PC-3 (cell line): Measurements from ENCODE around the gene C15orf39. TPM values are rescaled to one million over a fixed set of nuclear protein-coding genes. Genes with fewer than 3 reads are reported as not detected.

Source experiments
- ATAC-seq: fragments of 200-7000 bp; cut with Tn5 transposase; 2 replicates; pipeline ENCODE4 v1.9.1; 2020; ENCODE audit warnings: mild to moderate bottlenecking, moderate library complexity
- BruUV-seq: library from RNA; stranded (reverse); fragments of 400-500 nt; replicated peaks from 2 replicates; lab custom pipeline; 2021; lab: Mats Ljungman, UMichigan
- CTCF ChIA-PET: fragments of 300-600 bp; sonication (Branson Sonifier 250); formaldehyde crosslinking; loops from one replicate; lab custom pipeline; 2022; ENCODE audit warnings: antibody characterized with exemption; lab: Charles Lee
- POLR2A ChIA-PET: fragments of 300-600 bp; sonication (Branson Sonifier 250); formaldehyde crosslinking; loops from one replicate; lab custom pipeline; 2022; ENCODE audit warnings: antibody characterized with exemption; ENCODE audit not compliant: unreplicated experiment; lab: Charles Lee
- DNase-seq: peaks from one replicate; pipeline ENCODE4 v3.0.0-alpha.2; 2015
- H2AFZ ChIP-seq: fragments of 300-600 bp; sonication (generic); 2 replicates; pipeline ENCODE4 v1.6.0; 2016; ENCODE audit warnings: antibody characterized with exemption, low read length
- H3F3A ChIP-seq: fragments of 300-600 bp; sonication (generic); one replicate; pipeline ENCODE4 v1.6.0; 2017; ENCODE audit warnings: antibody characterized with exemption, low read length, control low read depth, mild to moderate bottlenecking; ENCODE audit not compliant: unreplicated experiment
- H3K27ac ChIP-seq: fragments of 300-600 bp; sonication (generic); 2 replicates; pipeline ENCODE4 v1.5.1; 2016; ENCODE audit warnings: mild to moderate bottlenecking, low read length
- H3K27me3 ChIP-seq: fragments of 300-600 bp; sonication (generic); 2 replicates; pipeline ENCODE4 v1.6.1; 2016; ENCODE audit warnings: low read length, mixed read lengths
- H3K36me3 ChIP-seq: fragments of 300-600 bp; sonication (generic); 2 replicates; pipeline ENCODE4 v1.6.1; 2016; ENCODE audit warnings: low read depth, mixed run types, low read length, mixed read lengths
- H3K4me1 ChIP-seq: fragments of 300-600 bp; sonication (generic); 2 replicates; pipeline ENCODE4 v1.5.1; 2016; ENCODE audit warnings: low read length; ENCODE audit not compliant: insufficient read depth
- H3K4me2 ChIP-seq: fragments of 300-600 bp; sonication (generic); 2 replicates; pipeline ENCODE4 v1.6.0; 2016; ENCODE audit warnings: low read length
- H3K4me3 ChIP-seq: fragments of 300-600 bp; sonication (generic); 2 replicates; pipeline ENCODE4 v1.5.1; 2016; ENCODE audit warnings: mild to moderate bottlenecking, low read length, mixed read lengths
- H3K79me2 ChIP-seq: fragments of 300-600 bp; sonication (generic); 2 replicates; pipeline ENCODE4 v1.6.1; 2017; ENCODE audit warnings: low read length, mixed read lengths
- H3K9ac ChIP-seq: fragments of 300-600 bp; sonication (generic); 2 replicates; pipeline ENCODE4 v1.6.0; 2016; ENCODE audit warnings: mild to moderate bottlenecking, low read length
- H3K9me2 ChIP-seq: fragments of 300-600 bp; sonication (generic); replicated peaks from 2 replicates; pipeline ENCODE4 v1.6.1; 2016; ENCODE audit warnings: mixed run types, low read length, mixed read lengths
- H3K9me3 ChIP-seq: fragments of 300-600 bp; sonication (generic); 2 replicates; pipeline ENCODE4 v1.6.1; 2016; ENCODE audit warnings: low read length, mixed read lengths
- H4K20me1 ChIP-seq: fragments of 300-600 bp; sonication (generic); 2 replicates; pipeline ENCODE4 v1.6.1; 2016; ENCODE audit warnings: low read length, mixed read lengths
- EZH2 ChIP-seq: fragments of 300-600 bp; sonication (generic); IDR thresholded peaks from one replicate; pipeline ENCODE4 v1.6.1; 2017; ENCODE audit warnings: antibody characterized with exemption, mild to moderate bottlenecking, low read length; ENCODE audit not compliant: unreplicated experiment
- EZH2phosphoT487 ChIP-seq: fragments of 300-600 bp; sonication (generic); IDR thresholded peaks from 2 replicates; pipeline ENCODE4 v1.6.1; 2018; ENCODE audit warnings: mild to moderate bottlenecking, antibody characterized with exemption, low read length, borderline replicate concordance
- intact Hi-C: fragments of 100-400 bp; cut with micrococcal nuclease; formaldehyde crosslinking; loops from 2 replicates; pipeline ENCODE4 v1.9.0; 2023
- total RNA-seq: library from RNA; depleted of rRNA; stranded (reverse); fragments of >200 nt; gene quantifications from 2 replicates; pipeline ENCODE4 v1.2.3, GENCODE V29; 2014
- TF ChIP-seq, protein P1 (sequence below): fragments of 300-600 bp; sonication (generic); conservative IDR thresholded peaks from 2 replicates; pipeline ENCODE4 v1.5.1; 2017; ENCODE audit warnings: antibody characterized with exemption, low read depth, mild to moderate bottlenecking, low read length

The C15orf39 gene
- total RNA-seq, 1 experiment from 2014 or later: 23.8 TPM

DNA sequence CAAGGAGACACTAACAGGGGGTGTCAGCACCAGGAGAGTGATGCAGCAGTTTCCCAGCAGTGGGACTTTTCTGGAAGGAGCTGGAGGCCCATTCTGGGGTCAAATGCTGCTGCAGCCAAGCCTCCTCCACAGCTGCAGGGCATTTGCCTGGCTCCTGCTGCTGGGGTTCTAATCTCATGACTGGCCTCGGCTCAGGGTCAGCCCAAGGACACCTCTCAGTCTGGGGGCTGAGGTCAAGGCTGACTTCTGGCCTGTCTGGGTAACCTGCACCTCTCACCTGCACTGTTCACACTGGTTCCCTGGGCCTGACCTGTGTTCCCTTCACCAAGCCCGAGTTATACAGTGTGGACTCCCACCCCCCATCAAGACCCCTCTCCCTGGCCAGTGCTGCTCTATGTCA is 10.4 kb upstream of the C15orf39 start:
- Histone ChIP-seq H3K79me2 (no peaks in the 10 kb centered on the region), H3K9ac (no peak overlapping the region), H3K27me3 (no peaks in the 10 kb centered on the region), H3K36me3 (no peaks in the 10 kb centered on the region), H3K4me3 (no peak overlapping the region), H3K4me2 (no peak overlapping the region), H3K9me2 (no peaks in the 10 kb centered on the region), H4K20me1 (no peaks in the 10 kb centered on the region), H2AFZ (no peak overlapping the region), H3K9me3 (no peaks in the 10 kb centered on the region), H3K27ac (no peak overlapping the region), H3K4me1 (no peaks in the 10 kb centered on the region), H3F3A (no peaks in the 10 kb centered on the region)
- ChIA-PET POLR2A (no interaction called here), CTCF (no interaction called here)
- TF ChIP-seq, protein P1, sequence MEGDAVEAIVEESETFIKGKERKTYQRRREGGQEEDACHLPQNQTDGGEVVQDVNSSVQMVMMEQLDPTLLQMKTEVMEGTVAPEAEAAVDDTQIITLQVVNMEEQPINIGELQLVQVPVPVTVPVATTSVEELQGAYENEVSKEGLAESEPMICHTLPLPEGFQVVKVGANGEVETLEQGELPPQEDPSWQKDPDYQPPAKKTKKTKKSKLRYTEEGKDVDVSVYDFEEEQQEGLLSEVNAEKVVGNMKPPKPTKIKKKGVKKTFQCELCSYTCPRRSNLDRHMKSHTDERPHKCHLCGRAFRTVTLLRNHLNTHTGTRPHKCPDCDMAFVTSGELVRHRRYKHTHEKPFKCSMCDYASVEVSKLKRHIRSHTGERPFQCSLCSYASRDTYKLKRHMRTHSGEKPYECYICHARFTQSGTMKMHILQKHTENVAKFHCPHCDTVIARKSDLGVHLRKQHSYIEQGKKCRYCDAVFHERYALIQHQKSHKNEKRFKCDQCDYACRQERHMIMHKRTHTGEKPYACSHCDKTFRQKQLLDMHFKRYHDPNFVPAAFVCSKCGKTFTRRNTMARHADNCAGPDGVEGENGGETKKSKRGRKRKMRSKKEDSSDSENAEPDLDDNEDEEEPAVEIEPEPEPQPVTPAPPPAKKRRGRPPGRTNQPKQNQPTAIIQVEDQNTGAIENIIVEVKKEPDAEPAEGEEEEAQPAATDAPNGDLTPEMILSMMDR: no peak
- TF ChIP-seq EZH2phosphoT487: no peak
- no peak for TF ChIP-seq EZH2
- DNase-seq: no peak
- BruUV-seq: no TSS peak
- intact Hi-C loops: no loop called here
- ATAC-seq: no peak

DNA sequence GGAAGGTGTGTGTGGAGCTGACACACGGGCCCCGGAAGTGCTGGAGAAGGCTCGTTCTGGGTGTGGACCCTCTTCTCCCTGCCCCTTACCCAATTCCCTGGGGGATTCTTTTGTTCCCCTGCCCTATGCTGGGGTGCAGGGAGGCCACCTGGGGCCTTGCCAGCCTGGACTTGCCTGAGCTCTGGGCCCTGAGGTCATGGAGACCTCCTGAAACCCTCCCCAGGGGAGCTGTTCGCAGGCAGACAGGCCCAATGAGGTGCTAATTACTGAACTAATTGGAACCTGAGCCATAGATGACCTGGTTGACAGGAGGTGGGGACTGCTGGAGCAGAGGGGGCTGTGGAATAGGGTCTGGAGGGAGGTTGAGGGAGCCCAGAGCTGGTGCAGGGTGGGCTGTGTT is 9.4 kb upstream of the C15orf39 start:
- no peaks in the 10 kb centered on the region for H3K27me3 ChIP-seq
- H3K4me3 ChIP-seq: no peak overlapping the region
- ChIA-PET POLR2A (no interaction called here), CTCF (no interaction called here)
- no peaks in the 10 kb centered on the region for H3K36me3 ChIP-seq
- intact Hi-C loops: no loop called here
- BruUV-seq: no TSS peak
- DNase-seq (no peak), ATAC-seq (no peak)
- no peaks in the 10 kb centered on the region for H3K79me2 ChIP-seq
- H2AFZ ChIP-seq: no peak overlapping the region
- H3K4me1 ChIP-seq: no peaks in the 10 kb centered on the region
- H3K4me2 ChIP-seq: no peak overlapping the region
- no peaks in the 10 kb centered on the region for H3K9me3 ChIP-seq
- no peak overlapping the region for H3K27ac ChIP-seq
- H3K9ac ChIP-seq: no peak overlapping the region
- H3F3A ChIP-seq: no peaks in the 10 kb centered on the region
- TF ChIP-seq EZH2phosphoT487 (no peak), EZH2 (no peak)
- TF ChIP-seq, protein P1: no peak
- no peaks in the 10 kb centered on the region for H4K20me1 ChIP-seq
- H3K9me2 ChIP-seq: no peaks in the 10 kb centered on the region

DNA sequence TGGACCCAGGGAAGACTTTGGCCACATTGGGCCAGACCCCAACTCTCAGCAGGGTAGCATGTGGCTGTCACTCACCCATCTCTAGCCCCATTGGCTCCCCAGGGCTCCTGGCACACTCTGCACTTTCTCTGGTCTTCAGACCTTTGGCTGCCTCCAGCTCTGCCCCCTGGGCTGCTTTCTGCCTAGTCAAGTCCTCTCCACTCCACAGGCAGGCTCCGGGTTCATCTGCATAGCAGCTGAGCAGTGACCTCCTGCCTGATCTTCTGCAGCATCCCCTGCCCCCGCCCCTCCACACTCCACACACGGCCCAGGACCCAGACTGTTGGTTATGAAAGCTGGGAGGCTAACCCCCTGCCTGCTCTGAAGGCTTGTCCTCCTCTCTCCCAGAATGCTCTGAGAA is 8.4 kb upstream of the C15orf39 start:
- no peaks in the 10 kb centered on the region for H3F3A ChIP-seq
- no peaks in the 10 kb centered on the region for H4K20me1 ChIP-seq
- H3K27ac ChIP-seq: no peak overlapping the region
- no peak overlapping the region for H3K4me3 ChIP-seq
- H3K36me3 ChIP-seq: no peaks in the 10 kb centered on the region
- H3K4me2 ChIP-seq: no peak overlapping the region
- H3K9ac ChIP-seq: no peak overlapping the region
- DNase-seq (no peak), ATAC-seq (no peak)
- intact Hi-C loops: no loop called here
- H3K4me1 ChIP-seq: no peaks in the 10 kb centered on the region
- TF ChIP-seq, protein P1: no peak
- TF ChIP-seq EZH2 (no peak), EZH2phosphoT487 (no peak)
- CTCF ChIA-PET: no interaction called here
- H2AFZ ChIP-seq: no peak overlapping the region
- BruUV-seq: no TSS peak
- no peaks in the 10 kb centered on the region for H3K9me3 ChIP-seq
- no peaks in the 10 kb centered on the region for H3K9me2 ChIP-seq
- no peaks in the 10 kb centered on the region for H3K27me3 ChIP-seq
- POLR2A ChIA-PET: no interaction called here
- H3K79me2 ChIP-seq: no peaks in the 10 kb centered on the region
